Measurements from ENCODE around the gene C1QL2. TPM values are rescaled to one million over a fixed set of nuclear protein-coding genes. Genes with fewer than 3 reads are reported as not detected.
A peak's percentile ranks its signal among the peaks of the same experiment; 100 is the strongest.

C1QL2 gene
- total RNA-seq, result not detected

- ATAC-seq (no peak), DNase-seq (ENCODE audit: low spot score) (no peak)
- Mint-ChIP-seq H3K27me3 (peaks cover 38 to 51% of the 10 kb centered on the region in 2 donors), H3K27ac (no peak within 1 kb of the TSS), H3K4me1 (ENCODE audit: low read depth in 2 of 2) (no peaks in the 10 kb centered on the region), H3K36me3 (no peaks in the 10 kb centered on the region), H3K9me3 (no peaks in the 10 kb centered on the region), H3K4me3 (no peak within 1 kb of the TSS)
Observed at GRCh38 chr2:119158563-119159347, at the start of gene C1QL2. Gene C1QL2 (minus strand): TSS chr2:119158751. CDS start chr2:119158269, 482 bp downstream.

- no peaks in the 10 kb centered on the region for H3K9me3 Mint-ChIP-seq
Observed at GRCh38 chr2:119207447-119207846, 48.9 kb upstream of the C1QL2 start.

GRCh38 chr2:119206201-119206600 is 47.6 kb upstream of the C1QL2 start:
- H3K4me1 Mint-ChIP-seq (ENCODE audit: low read depth in 2 of 2), result peaks cover 0 to 5% of the 10 kb centered on the region in 2 donors
- peaks cover 0 to 3% of the 10 kb centered on the region in 2 donors for H3K27me3 Mint-ChIP-seq
- H3K4me3 Mint-ChIP-seq, result no peak overlapping the region
- no peaks in the 10 kb centered on the region for H3K9me3 Mint-ChIP-seq
- no peak overlapping the region for H3K27ac Mint-ChIP-seq
- H3K36me3 Mint-ChIP-seq, result no peaks in the 10 kb centered on the region
- ATAC-seq (no peak), DNase-seq (ENCODE audit: low spot score) (peak; percentile 5)

More at GRCh38 chr2:119207447-119207846, 48.9 kb upstream of the C1QL2 start:
- ATAC-seq (no peak), DNase-seq (ENCODE audit: low spot score) (peak; percentile 28)
- no peak overlapping the region for H3K27ac Mint-ChIP-seq
- no peaks in the 10 kb centered on the region for H3K36me3 Mint-ChIP-seq
- peaks cover 0 to 3% of the 10 kb centered on the region in 2 donors for H3K27me3 Mint-ChIP-seq
- H3K4me3 Mint-ChIP-seq, result no peak overlapping the region
- H3K4me1 Mint-ChIP-seq (ENCODE audit: low read depth in 2 of 2), result peaks cover 0 to 5% of the 10 kb centered on the region in 2 donors

DNA sequence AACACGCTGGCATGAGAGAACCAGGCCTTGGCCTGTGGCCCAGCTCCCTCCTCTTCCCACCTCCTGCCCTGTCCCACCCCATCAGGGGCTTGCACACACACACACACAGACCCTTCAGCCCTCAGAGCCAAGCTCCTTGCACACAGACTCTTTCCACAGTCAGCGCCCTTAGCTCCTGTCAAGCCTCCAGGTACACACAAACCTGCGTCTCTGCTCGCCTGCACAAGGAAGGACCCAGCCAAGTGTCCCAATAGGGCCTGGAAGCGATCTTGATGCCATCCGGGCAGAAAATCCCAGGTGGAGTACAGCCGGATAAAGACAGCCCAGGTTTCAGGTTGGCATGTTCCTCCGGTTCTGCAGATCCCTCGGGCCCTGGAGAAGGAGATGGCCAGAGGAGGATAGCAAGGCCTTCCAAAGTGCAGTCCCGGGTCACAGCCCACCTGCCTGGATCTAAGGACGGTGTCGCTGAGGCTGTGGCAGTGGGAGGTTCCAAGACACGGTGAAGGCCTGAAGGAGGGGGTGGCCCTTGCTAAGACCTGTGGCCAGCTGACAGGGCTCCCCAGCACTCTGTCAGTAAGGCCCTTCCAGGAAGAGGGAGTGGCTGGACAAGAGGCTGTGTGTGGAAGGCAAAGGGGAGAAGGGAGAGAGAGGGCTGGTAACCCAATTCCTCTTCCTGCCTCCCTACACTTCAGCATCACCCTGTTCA is 46.6 kb upstream of the C1QL2 start:
- Mint-ChIP-seq H3K27me3 (peaks cover 0 to 6% of the 10 kb centered on the region in 2 donors), H3K27ac (no peak overlapping the region), H3K4me3 (no peak overlapping the region), H3K4me1 (ENCODE audit: low read depth in 2 of 2) (peaks cover 0 to 5% of the 10 kb centered on the region in 2 donors), H3K9me3 (no peaks in the 10 kb centered on the region), H3K36me3 (no peaks in the 10 kb centered on the region)
- ATAC-seq (peak in 1 of 2 donors; percentile 17), DNase-seq (ENCODE audit: low spot score) (peak; percentile 51)

- ATAC-seq (peak in 1 of 2 donors; percentile 33), DNase-seq (ENCODE audit: low spot score) (peak; percentile 46)
- Mint-ChIP-seq H3K27me3 (peaks cover 0 to 5% of the 10 kb centered on the region in 2 donors), H3K9me3 (no peaks in the 10 kb centered on the region), H3K27ac (no peak overlapping the region), H3K4me3 (no peak overlapping the region), H3K36me3 (no peaks in the 10 kb centered on the region), H3K4me1 (ENCODE audit: low read depth in 2 of 2) (peaks cover 0 to 5% of the 10 kb centered on the region in 2 donors)
Observed at GRCh38 chr2:119204525-119204924, 46.0 kb upstream of the C1QL2 start.

GRCh38 chr2:119202610-119203310 is 44.2 kb upstream of the C1QL2 start:
- ATAC-seq (no peak), DNase-seq (ENCODE audit: low spot score) (no peak)
- Mint-ChIP-seq H3K9me3 (no peaks in the 10 kb centered on the region), H3K36me3 (no peaks in the 10 kb centered on the region), H3K27me3 (peaks cover 11 to 13% of the 10 kb centered on the region in 2 donors), H3K27ac (no peak overlapping the region), H3K4me3 (no peak overlapping the region), H3K4me1 (ENCODE audit: low read depth in 2 of 2) (peaks cover 0 to 5% of the 10 kb centered on the region in 2 donors)

GRCh38 chr2:119201815-119202214 is 43.3 kb upstream of the C1QL2 start:
- Mint-ChIP-seq H3K9me3 (no peaks in the 10 kb centered on the region), H3K27me3 (peaks cover 11 to 13% of the 10 kb centered on the region in 2 donors), H3K27ac (no peak overlapping the region), H3K4me3 (no peak overlapping the region), H3K4me1 (ENCODE audit: low read depth in 2 of 2) (peaks cover 0 to 5% of the 10 kb centered on the region in 2 donors), H3K36me3 (no peaks in the 10 kb centered on the region)
- ATAC-seq, result no peak
- DNase-seq (ENCODE audit: low spot score), result peak; percentile 22

- H3K27me3 Mint-ChIP-seq, result peaks cover 27 to 39% of the 10 kb centered on the region in 2 donors
- no peaks in the 10 kb centered on the region for H3K9me3 Mint-ChIP-seq
- no peaks in the 10 kb centered on the region for H3K36me3 Mint-ChIP-seq
- peaks cover 0 to 5% of the 10 kb centered on the region in 2 donors for H3K4me1 Mint-ChIP-seq (ENCODE audit: low read depth in 2 of 2)
- DNase-seq (ENCODE audit: low spot score), result no peak
- no peak overlapping the region for H3K4me3 Mint-ChIP-seq
- H3K27ac Mint-ChIP-seq, result no peak overlapping the region
- no peak for ATAC-seq
Observed at GRCh38 chr2:119198240-119198840, 39.8 kb upstream of the C1QL2 start.

DNA sequence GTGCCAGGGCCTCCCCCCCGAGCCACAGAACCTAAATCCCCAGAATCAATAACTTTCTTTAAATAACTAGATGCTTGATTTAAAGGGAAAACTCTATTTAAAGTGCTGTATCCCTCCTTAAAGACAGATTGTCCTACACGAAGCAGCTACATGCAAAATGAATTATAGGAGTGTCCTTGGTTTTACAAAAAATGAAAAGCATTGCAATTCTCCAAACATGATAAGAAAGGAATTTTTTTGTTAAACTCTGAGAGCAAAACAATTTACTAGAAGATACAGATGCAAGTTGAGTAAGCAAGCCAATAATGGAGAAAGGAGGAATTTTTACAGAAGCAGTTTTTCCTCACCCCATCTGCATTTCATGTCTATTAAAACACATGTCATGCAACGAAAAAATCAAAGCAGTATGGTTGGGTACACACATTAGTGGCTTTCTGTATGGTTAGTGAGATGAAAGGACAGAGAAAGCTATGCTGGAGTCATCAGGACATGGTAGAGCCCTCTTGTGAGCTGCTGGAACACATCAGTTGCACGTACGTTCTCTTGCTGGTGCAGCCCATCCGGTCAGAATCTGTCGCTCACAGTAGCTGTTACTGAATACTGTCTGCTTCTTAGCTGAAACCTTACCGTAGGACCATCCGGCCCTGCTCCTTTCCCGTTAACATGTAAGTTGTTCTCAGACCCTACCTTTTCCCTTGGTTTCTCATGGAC is 39.1 kb upstream of the C1QL2 start:
- H3K36me3 Mint-ChIP-seq, result no peaks in the 10 kb centered on the region
- H3K27me3 Mint-ChIP-seq, result peaks cover 29 to 39% of the 10 kb centered on the region in 2 donors
- no peaks in the 10 kb centered on the region for H3K9me3 Mint-ChIP-seq
- H3K4me3 Mint-ChIP-seq, result no peak overlapping the region
- H3K27ac Mint-ChIP-seq, result no peak overlapping the region
- ATAC-seq (no peak), DNase-seq (ENCODE audit: low spot score) (peak; percentile 20)
- peaks cover 0 to 3% of the 10 kb centered on the region in 2 donors for H3K4me1 Mint-ChIP-seq (ENCODE audit: low read depth in 2 of 2)

GRCh38 chr2:119197126-119197405 is 38.5 kb upstream of the C1QL2 start:
- ATAC-seq (no peak), DNase-seq (ENCODE audit: low spot score) (peak; percentile 26)
- no peaks in the 10 kb centered on the region for H3K4me1 Mint-ChIP-seq (ENCODE audit: low read depth in 2 of 2)

DNA sequence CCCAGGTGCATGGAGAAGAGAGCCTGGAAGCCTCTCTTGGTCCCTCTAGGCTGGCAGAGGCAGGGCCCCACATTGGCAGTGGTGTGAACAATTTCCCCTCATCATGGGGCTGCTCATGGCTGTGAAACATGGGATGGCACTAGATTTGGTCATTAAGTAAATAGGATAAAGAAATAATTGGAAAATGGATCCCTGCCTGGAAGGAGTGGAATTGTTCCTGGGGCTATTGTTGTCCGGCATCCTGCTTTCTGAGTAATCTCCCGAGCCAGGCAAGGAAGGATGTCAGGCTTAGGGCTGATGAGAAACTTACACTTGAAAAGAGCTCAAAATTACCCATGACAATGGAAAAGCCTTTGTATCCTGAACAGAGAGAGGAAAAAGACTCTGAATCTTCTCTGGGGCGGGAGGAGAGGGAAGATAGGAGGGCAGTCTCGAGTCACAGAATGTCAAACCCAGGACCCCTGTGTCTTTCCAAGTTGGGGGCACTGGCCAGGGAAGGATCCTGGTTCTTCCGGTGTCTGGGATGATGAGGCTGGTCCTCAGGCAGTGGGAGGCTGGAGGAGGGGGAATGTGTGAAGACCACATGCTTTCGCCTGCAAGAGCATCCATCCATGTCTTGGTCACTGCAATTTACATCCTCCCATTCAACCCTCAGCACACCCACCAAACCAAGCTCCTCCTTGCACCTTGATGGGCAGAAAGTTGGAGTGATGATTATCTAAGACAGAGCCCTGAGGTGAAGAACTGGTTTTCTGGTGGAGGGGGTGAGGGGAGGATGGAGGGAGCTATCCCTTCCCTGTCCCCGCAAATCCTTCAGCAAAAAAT is 38.0 kb upstream of the C1QL2 start:
- DNase-seq (ENCODE audit: low spot score) (no peak), ATAC-seq (no peak)
- Mint-ChIP-seq H3K27me3 (peaks cover 32 to 39% of the 10 kb centered on the region in 2 donors), H3K27ac (no peak overlapping the region), H3K4me3 (no peak overlapping the region), H3K36me3 (no peaks in the 10 kb centered on the region), H3K4me1 (ENCODE audit: low read depth in 2 of 2) (no peaks in the 10 kb centered on the region), H3K9me3 (no peaks in the 10 kb centered on the region)

More at GRCh38 chr2:119197126-119197405, 38.5 kb upstream of the C1QL2 start:
- Mint-ChIP-seq H3K4me3 (no peak overlapping the region), H3K36me3 (no peaks in the 10 kb centered on the region), H3K27me3 (peaks cover 30 to 39% of the 10 kb centered on the region in 2 donors), H3K27ac (no peak overlapping the region), H3K9me3 (no peaks in the 10 kb centered on the region)

GRCh38 chr2:119195887-119196286 is 37.3 kb upstream of the C1QL2 start:
- no peak overlapping the region for H3K4me3 Mint-ChIP-seq
- DNase-seq (ENCODE audit: low spot score) (no peak), ATAC-seq (no peak)
- H3K36me3 Mint-ChIP-seq, result no peaks in the 10 kb centered on the region
- H3K27ac Mint-ChIP-seq, result no peak overlapping the region
- H3K27me3 Mint-ChIP-seq, result peaks cover 32 to 39% of the 10 kb centered on the region in 2 donors
- no peaks in the 10 kb centered on the region for H3K9me3 Mint-ChIP-seq
- no peaks in the 10 kb centered on the region for H3K4me1 Mint-ChIP-seq (ENCODE audit: low read depth in 2 of 2)
